GM20000 (cell line): ENCODE measurements around the gene ANKRD11.

ENCODE experiments used
- DNase-seq: peaks from one replicate; pipeline ENCODE4 v3.0.0; 2012; ENCODE audit warnings: low spot score
- TF ChIP-seq, protein P1 (sequence below): IDR thresholded peaks from 2 replicates; pipeline ENCODE4 v1.5.1; 2012; ENCODE audit warnings: mild to moderate bottlenecking, control low read depth; ENCODE audit errors: extremely low read depth, missing control alignments

Gene ANKRD11

DNA sequence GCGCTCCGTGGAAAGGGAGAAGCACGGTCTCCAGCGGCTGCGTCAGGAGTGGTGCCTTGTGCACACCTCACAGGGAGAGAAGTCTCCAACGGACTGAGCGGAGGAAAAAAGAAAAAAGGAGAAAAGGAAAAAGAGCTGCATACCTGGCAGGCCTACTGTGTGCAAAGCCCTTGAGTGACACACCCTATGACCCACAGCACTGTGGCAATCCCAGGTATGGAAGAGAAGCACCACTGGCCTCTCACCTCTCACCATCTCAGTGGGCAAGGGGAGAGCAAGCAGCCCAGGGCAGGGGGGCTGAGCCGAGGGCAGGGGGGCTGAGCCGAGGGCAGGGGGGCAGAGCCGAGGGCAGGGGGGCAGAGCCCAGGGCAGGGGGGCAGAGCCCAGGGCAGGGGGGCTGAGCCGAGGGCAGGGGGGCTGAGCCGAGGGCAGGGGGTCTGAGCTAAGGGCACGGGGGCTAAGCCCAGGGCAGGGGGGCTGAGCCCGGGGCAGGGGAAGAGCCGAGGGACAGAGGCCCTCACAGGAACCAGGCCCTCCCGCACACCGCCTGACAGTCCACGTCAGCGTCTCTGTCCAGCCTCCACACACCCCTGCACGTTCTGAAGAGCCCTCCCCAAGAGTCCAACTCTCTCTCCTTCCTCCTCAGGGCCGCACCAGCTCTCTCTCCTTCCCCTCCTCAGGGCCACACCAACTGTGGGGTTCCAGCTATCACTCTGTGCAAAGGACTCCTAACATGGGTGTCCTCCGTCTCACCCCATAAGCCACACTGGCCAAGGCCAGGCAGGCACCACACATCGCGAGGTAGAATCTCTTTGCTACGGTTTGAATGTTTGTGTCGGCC, 167.0 kb downstream of the ANKRD11 start:
- TF ChIP-seq, protein P1, sequence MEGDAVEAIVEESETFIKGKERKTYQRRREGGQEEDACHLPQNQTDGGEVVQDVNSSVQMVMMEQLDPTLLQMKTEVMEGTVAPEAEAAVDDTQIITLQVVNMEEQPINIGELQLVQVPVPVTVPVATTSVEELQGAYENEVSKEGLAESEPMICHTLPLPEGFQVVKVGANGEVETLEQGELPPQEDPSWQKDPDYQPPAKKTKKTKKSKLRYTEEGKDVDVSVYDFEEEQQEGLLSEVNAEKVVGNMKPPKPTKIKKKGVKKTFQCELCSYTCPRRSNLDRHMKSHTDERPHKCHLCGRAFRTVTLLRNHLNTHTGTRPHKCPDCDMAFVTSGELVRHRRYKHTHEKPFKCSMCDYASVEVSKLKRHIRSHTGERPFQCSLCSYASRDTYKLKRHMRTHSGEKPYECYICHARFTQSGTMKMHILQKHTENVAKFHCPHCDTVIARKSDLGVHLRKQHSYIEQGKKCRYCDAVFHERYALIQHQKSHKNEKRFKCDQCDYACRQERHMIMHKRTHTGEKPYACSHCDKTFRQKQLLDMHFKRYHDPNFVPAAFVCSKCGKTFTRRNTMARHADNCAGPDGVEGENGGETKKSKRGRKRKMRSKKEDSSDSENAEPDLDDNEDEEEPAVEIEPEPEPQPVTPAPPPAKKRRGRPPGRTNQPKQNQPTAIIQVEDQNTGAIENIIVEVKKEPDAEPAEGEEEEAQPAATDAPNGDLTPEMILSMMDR, result no peak

DNA sequence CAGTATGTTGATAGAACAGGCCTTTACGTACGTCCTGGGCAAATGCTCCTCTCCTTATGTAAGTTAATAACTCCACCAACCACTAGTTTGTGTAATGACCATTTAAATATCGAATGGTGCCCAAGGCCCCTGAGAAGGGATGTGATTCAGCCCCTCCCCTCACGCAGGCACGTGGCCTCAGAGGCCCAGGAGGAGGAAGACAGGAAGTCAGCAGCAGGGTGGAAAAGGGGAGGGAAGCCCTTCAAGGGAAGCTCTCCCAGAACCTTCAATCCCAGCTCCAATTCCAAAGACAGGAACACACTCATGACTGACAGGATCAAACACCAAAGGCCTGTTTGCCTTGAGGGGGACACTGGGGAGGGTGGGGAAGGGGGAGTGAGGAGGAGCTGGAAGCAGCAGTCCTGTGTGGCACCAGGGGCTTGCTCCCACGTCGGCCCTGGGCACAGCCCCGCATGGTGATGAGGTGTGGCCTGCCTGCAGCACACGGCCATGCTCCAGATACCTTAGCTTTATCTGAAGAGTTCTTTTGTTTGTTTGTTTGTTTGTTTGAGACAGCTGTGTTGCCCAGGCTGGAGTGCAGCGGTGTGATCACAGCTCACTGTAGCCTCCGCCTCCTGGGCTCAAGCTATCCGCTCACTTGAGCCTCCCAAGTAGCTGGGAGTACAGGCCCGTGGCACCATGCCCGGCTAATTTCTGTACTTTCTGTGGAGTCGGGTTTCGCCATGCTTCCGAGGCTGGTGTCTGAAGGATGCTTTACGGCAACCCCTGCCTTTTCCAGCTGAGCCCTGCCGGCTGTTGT, 167.8 kb downstream of the ANKRD11 start:
- TF ChIP-seq, protein P1, result no peak
- DNase-seq, result no peak

More for the DNA sequence above, 167.0 kb downstream of the ANKRD11 start:
- DNase-seq, result no peak

DNA sequence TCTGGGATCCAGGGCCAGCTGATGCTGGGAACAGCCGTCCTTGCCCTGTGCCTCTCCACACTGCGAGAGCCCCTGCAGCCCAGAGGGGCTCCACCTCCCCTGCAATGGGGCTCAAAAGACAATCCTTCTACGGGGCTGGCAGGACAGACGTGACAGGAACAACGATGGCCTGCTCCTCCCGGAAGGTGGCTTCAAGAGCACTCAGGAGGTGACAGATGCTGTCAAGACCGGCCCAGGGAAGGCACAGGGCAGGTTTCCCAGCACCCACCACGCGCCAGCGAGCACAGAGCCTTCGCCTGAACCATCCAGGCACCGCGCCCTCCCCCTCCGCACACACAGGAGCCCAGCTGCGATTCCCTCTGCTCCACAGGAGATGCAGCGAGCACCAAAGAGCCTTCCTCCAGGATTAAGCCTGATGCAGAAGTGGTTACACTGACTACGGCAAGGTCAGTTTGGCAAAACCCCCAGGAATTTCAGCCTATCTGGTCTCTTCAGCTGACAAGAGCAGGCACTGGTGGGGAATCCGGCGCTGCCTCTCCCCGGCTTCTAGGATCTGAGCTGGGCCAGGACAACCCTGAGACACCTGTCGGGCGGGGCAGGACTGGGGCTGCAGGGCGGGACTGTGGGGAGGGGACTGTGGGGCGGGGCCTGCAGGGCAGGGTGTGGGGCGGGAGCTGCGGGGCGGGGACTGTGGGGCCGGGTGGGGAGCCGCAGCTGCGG, 169.4 kb downstream of the ANKRD11 start:
- TF ChIP-seq, protein P1, result no peak
- DNase-seq, result no peak

DNA sequence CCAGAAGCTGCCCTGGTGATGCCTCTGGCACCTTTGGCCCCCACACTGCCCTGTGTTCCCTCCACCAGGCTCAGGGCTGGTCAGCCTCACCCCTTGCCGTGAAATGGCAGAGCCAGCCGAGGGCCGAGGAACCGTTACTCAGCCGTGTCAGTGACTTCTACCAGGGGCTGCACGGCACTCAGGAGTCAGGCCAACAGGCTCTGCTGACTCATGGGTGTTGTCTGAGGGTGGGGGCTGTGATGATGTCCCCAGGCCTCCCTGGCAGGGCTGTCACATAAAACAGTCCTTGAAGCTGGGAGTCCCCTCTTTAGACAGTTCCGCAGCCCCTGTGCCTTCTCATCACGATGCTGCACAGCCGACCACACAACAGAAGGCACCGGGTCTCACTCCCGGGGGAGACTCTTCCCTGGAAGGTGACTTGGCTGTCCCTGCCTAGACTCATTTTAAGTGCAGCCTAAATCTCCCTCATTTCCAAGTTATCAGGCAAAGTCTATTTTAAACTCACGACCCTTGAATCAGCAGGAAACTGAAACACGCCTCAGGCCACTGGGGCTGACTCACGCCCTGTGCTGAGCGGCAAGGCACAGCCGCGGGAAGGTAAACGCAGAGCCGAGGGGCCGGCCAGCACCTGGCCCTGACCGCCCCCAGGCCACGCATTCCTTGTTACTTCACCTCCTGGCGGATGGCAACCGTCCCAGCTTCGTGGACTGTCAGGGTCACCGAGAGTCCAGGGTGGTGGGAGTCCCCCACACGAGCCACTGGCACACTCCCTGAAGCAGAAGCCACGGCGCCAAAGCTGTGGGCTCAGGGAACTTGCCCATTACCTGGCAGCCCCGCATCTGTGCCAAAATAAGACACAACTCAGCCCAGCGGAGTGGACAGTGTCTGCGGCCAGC, 170.2 kb downstream of the ANKRD11 start:
- DNase-seq, result peak; percentile 75
- TF ChIP-seq, protein P1, result no peak

DNA sequence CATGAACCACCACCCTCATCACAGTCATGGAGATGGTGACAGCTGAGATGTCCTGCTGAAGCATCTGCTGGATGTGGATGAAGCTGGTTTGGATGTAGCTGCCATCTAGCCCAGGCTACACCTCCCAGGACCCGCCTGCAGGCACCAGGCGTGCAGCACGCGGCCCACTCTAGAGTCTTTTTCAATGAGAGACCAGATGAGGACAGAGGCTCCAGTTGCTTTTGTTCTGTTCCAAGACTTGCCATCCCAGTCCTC, 170.8 kb downstream of the ANKRD11 start:
- no peak for DNase-seq
- TF ChIP-seq, protein P1, result no peak

DNA sequence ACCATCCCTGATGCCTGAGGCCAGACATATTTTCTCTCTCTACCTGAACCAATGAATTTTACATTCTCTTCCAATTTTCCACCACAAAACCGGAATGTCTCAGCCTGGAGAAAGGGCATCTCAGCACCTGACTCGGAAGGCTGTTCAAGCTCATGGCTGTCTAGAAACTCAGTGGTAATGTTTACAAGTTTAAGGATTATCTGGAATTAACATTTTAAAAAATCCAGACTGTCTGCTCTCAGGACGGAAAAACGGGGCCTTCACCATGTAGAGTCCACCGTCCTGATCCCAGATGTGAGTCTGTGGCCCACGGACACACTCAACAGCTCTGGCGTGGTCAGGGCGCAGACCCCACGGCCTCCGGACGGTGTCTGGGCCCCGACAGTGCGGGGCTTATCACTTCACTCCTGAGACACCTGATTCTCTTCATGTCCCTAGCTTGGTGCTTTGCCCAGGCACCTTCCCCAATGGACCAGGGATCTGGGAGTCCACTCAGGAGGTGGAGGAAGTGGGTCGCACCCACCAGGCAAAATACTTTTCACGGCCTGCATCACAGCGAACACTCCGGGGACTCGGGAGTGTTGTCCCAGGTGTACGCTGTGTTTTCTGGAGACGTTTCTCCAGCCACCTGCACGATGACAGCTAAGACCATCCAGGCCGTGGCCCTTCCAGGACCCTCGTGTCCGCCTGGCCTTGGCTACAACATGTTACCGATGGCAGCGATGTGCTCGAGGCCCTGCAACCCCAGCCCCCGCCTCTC, 171.3 kb downstream of the ANKRD11 start:
- TF ChIP-seq, protein P1, result no peak
- no peak for DNase-seq
